AG08396 (cell line): Measurements from ENCODE around the gene CPNE1.
"Not testable (repeated sequence)": the region's sequence is repeated elsewhere in the genome, so short reads cannot be mapped to it uniquely, and the experiment has no call there.

ENCODE experiments used
- DNase-seq: peaks from one replicate; pipeline ENCODE4 v3.0.0; 2012; ENCODE audit warnings: low spot score, mixed read lengths

Gene CPNE1

DNA sequence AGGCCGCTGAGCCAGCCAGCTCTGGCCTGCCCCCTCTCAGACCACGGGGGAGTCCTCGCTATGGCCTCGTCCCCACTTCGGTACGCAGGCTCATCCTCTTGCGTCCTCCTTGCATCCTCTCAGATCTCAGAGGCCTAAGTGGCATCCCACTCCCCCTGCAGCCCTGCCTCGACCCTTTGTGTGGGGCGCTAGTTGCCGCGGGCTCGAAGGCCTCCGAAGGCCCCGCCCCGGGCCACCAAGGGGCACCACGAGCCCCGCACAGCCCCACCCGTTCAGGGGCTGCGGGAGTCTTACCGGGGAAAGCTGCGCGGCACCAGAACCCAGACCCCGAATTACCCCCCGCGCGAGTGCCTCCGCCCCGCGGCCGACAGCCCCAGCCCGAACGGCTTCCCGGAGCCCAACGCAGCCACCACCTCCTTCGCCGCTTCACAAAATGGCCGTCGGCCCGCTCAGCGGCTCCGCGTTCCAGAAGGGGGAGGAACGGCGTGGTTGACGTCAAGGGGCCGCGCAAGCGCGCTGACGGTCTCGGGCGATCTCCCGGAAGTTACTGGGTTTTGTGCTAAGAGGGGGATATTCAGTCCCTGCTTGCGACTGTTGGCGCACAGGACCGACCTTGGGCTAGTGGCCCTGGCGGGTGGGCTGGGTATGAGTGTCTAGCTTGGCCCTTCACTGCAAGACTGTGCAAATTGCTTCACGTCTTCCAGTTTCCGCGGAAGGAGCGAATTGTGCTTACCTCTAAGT, at the start of gene CPNE1, which contains the start of gene RBM12:
Gene CPNE1 (minus strand): TSS at position 435 of the 741 bp plus-strand sequence. CDS start 31,977 bp downstream, outside the sequence.
Gene RBM12 (minus strand): TSS at position 435 of the 741 bp plus-strand sequence. CDS start 9,578 bp downstream, outside the sequence.
- DNase-seq, result peak; percentile 98

DNA sequence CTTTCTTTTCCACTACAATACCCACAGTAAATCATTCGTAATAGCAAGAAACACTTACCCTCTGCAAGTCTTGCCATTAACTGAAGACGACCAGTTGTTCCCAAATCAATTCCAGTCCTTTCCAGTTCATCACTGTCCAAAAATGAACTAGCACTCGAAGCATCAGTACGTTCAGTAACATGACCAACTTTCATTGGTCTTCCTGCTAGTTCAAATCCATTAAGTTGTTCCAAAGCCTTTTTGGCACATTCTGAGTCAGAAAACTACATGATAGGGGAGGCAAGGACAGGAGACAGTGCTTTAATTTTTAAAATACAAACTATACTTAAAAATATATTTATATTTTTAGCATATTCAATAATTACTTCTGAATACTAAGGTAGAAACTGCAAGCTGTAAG, 49.4 kb upstream of the CPNE1 start:
- no peak for DNase-seq

DNA sequence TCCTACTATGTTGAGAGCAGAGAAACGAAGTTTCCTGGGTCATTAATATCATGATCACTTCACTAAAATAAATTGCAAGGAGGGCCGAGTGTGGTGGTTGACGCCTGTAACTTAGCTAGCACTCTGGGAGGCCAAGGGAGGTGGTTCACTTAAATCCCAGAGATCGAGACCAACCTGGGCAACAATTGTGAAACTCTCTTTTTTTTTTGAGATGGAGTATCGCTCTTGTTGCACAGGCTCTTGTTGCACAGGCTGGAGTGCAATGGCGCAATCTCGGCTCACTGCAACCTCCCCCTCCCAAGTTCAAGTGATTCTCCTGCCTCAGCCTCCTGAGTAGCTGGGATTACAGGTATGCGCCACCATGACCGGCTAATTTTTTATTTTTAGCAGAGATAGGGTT, 48.4 kb upstream of the CPNE1 start:
- not testable (repeated sequence) for DNase-seq

DNA sequence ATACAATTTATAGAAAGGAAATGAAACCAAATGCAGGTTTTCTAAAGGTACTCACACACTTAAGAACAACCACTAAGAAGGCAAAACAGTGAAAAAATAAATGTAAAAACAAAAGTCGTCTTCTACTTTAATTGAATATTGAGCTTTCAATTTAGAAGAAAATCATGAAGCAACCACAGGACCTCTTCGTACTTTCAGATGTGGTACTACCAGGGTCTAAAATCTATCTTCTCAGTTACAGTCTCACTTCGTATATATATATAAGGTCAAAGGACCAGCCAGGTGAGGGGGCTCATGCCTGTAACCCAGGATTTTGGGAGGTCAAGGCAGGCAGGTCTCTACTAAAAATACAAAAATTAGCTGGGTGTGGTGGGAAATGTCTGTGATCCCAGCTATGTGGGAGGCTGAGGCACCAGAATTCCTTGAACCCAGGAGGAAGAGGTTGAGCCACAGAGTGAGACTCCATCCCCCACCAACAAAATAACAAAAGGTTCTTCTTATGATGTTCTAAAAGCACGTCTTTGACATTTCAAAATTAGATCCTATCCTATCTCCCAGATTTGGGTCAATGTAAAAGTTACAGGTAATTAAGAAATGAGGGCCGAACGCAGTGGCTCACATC, 47.0 kb upstream of the CPNE1 start:
- no peak for DNase-seq

DNA sequence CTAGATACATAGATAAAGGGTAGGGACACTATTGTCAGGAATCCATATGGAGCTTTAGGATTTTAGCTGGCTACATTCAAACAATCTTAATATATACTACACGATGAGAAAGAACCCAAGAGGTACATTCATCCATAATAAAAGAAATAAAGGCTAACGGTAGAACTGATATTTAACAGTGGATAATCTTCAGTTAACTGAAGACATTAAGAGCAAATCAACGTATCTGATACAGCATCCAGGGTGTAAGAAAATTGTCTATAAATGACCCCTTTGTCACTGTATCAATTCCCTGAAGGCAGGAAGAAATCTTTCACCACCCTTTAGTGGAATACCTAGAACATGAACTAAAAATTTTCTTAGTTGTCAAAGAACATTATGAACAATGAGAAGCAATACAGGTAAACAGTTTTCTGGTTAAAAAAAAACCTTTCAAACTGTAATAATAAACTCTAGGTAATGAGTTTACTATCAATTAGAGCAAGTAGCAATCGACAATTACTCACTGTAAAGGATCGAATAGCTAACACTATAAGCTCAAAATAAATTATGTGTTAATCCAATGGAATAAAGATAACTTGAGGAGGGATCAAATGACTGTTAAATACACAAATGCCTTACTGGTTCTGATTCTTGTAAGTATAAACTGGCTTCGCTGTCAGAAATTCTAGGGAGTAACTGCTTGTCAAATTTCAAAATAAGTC, 46.3 kb upstream of the CPNE1 start:
- no peak for DNase-seq

DNA sequence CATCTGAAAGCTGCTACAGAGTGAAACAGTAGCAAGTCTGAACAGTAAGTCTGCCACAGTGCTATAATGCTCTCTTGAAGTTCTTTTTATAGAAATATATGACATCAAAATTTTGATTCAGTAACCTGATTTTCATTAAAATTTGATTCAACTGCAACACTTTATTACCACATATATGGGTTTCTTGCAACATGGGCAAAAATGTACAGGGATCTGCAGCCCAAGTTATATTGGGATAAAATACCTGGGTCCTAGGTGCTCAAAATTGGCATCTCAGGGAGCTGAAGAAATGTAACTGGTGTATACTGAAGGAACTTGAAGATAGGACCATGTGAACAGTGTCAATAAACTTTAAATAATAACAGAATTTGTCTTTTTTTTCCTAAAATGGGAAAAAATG, 45.3 kb upstream of the CPNE1 start:
- no peak for DNase-seq

DNA sequence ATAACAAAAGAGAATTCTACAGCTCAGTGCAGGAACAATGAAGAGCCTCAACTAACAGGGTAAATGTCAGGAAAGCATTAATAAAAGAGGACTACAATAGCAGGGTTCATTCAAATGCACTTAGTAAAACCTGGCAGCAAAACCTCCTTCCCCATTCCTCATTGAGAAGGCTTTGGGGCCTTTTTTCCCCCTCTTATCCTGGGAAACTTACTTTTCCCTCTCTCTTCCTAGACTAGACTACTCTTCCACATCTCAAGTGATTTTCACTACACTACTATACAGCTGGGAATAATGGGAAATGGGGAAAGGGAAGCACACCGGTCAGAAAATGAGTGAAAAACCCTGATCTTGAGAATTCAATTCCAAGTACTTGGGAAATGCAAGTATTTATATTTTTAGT, 44.6 kb upstream of the CPNE1 start:
- DNase-seq, result no peak

DNA sequence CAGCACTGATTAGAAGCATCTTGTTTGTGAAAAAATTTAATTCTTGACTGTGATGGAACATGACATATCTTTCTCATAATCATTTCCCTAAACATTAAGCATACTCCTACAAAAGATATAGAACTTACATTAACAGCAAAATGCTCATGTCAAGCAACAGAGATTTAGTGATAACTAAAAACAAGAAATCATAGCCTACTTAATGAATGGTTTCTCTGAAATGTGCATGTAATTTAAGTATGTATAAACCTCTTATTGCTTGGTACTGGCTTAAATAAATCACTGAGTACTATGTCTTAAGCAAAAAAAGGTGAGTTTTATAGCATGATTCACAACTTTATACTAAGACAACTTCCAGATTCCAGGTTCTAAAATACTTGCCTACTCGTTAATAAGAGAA, 43.8 kb upstream of the CPNE1 start:
- DNase-seq, result no peak

DNA sequence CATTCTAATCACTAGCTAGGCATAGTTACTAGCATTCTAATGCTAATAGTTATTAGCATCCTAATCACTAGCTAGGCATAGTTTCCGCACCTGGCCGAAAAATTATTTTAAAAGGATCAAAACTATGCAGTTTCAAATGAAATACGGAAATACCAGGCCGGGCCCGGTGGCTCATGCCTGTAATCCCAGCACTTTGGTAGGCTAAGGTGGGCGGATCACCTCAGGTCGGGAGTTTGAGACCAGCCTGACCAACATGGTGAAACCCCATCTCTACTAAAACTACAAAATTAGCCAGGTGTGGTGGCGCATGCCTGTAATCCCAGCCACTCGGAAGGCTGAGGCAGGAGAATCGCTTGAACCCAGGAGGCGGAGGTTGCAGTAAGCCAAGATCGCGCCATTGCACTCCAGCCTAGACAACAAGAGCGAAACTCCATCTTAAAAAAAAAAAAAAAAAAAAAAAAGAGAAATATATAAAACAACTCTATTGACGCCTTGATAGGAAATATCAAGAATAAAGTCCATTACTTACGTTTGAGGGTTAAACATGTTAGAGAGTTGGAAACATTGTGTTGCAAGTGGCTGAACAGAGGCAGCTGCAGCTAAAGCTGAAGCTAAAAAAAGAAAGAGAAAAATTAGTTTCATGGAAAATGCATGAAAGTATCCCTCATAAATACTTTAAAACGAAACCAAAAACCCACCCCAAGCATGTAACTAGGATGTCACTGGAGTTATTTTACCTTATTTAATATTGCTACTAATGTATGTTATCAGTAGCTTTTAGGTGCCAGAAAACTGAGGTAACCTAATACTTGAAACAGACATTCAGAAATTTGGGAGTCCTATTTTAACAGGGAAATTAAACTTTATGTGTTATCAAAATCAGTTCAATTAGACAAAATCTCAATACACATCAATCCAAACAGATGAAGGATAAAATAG, 42.2 kb upstream of the CPNE1 start:
- DNase-seq, result not testable (repeated sequence)

DNA sequence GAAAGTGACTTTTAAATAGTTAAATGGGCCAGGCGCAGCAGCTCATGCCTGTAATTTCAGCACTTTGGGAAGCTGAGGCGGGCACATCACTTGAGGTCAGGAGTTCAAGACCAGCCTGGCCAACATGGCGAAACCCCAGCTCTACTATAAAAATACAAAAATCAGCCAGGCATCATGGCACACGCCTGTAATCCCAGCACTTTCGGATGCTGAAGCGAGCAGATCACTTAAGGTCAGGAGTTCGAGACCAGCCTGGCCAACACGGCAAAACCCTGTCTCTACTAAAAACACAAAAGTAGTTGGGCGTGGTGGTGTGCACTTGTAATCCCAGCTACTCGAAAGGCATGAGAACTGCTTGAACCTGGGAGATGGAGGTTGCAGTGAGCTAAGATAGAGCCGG, 41.2 kb upstream of the CPNE1 start:
- not testable (repeated sequence) for DNase-seq

DNA sequence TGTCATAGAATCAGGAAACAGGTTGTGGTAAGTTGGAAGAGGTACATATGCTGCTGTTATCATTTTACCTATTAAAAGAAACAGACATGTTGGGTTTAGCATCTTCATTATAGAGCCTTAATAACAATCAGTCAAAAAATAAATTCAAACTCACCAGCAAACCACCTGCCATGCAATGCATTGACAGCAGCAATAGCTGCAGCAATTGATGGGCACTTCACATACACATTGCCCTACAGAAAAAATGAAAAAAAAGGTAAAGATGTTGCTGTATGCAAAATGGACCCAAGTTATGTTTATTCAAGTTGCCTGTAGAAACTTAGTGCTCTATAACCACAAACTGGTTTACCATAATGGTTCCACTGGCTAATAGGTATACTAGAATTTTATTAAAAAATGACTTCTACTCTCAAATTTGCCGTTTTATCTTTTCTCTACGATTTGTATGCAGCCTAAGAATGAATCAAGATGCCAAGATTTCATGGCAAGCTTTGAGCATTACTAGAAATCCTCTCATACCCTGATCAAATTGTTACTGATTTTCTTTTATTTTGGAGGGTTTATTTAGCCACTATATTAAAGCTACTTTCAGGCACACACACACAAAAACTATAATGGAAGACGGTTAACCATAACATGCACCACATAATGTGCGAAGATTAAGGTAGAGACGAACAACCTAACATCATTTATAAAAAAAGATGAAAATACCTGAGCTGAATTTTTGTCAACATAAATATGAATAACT, 40.0 kb upstream of the CPNE1 start:
- DNase-seq, result no peak

DNA sequence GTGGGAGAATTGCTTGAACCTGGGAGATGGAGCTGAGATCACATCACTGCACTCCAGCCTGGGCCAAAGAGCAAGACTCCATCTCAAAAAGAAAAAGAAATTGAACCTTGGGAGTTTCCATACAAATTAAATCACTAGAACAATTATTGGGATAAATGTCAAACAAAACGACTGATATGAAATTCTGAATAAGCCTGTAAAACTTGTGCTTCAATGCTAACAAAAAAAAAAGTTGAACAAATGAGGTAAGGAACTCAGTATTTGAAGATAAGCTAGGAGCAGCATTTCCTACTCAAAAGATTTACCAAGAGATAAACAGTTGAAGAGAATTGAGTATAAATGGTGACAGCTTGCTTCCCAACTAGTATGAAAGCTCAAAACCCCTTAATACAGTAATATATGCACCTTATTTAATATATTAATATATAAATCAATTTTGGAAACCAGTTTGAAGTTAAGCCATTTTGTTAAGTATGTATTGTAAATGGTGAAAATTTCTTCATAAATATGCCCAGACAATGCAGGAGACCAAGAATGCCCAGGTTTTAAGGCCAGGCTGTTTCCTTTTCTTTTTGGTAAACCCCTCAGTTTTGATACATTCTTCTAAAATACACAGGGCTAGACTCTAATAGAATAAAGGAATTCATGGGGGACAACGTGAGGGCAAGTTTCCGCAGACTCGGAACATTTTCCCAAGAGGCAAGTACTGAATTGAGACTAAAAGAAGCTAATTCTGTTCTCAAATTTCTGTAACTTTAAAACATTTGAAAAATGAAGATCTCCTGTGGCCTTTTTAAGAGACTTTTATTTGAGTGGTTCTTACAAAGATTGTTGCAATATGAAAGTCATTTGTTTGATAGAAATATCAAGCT, 38.4 kb upstream of the CPNE1 start:
- no peak for DNase-seq

DNA sequence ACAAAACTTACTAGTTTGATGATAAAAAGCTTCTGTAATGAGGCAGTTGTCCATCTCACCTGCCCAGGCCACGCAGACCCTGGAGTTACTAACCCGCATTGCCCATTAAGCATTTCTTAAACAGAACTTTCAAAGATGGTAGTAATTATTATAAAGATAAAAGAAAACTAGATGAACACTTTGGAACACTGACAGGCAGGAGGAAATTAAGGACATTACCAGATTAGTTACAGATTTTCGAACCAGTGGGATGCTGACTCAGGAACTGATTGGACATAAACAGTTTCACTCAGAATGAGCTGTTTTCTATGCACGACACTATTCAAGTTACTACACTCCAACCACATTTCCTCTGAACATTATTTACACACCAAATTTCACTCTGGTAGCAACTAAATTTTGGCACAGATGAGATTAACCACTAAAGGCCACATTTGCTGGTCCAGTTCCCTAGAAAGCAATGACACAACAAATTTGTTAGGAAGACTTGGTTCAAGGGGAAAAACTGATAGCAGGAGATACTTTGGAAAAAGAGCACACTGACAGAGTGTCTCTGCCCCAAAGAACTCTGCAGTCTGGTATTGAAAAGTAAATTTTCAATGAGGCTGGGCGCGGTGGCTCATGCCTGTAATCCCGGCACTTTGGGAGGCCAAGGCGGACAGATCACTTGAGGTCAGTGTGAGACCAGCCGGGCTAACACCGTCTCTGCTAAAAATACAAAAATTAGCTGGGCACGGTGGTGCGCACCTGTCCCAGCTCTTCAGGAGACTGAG, 37.5 kb upstream of the CPNE1 start:
- peak; percentile 56 for DNase-seq

DNA sequence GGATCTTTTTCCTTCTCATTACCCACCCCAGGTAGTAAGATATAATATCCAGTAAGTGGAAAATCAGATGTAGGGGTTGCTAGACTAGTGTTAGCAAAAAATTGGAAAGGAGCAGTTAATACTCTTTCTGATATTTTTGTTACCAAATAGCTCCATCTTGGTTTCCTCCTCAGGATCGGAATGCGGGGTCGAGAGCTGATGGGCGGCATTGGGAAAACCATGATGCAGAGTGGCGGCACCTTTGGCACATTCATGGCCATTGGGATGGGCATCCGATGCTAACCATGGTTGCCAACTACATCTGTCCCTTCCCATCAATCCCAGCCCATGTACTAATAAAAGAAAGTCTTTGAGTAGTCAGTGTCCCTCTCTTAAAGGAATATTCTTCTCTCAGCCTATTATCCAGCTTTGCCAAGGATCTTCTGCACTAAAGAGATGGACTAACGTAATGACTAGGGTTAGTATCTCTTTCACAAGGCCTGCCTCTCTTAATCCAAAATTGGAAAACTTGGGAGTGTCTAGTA, 36.0 kb upstream of the CPNE1 start:
- no peak for DNase-seq

DNA sequence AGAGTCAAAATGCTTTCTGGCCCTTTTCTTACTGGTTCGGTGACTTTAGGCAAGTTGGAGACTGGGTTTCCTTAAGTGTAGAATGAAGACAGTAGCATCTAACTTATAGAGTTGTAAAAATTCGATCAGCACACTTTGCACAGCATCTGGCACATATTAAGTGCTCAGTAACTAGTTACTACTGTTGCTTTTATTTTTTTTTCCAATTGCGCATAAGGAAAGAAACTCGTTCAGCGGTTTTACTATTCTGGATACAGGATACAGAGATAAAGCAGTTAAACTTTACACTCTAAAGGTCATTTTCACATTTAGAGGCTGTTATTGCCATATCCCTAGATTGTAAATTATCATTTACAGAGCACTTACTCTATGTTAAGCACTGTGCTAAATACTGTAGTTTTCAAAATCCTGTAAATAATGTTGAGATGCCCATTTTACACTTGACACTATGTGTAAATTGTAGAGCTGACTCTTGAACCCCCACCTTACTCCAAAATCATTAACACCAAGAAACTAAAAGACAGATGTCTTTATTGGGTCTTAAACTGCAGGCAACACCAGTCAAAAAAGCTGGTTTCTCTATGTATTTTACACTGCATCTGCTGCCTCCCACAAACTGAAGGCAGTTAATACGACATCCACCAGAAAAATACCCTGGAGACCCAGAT, 35.4 kb upstream of the CPNE1 start:
- no peak for DNase-seq

DNA sequence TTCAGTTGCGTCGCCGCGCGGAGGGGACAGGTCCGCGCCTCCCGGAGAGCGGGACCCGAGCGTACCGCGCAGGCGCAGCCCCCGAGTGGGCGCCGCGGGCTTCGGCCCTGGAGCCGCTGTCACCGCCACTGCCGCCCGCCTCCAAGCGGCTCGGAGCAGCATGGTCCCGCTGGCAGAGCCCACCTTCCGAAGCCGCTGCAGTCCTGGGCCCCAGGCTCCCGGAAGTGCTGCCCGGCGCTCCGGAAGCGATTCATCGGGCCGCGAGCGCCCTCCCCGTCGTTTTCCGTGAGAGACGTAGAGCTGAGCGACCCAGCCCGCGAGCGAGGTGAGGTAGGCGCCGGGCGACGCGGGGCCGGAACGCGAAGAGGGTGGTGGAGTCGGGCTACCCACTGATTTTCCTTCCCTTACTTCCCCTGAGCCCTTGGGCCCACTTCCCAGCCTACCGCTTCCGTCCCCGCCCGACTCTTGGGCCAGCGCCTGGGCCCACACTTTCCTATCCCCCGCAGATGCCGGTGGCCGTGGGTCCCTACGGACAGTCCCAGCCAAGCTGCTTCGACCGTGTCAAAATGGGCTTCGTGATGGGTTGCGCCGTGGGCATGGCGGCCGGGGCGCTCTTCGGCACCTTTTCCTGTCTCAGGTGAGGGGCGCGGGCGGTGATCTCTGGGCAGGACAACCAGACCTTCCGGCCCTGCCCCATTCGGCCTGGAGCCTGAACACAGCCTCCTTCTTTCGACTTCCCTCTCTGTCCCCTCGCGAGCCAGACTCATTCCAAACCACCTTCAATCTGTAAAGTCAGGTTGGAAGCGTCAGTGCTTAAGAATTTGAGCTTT, 34.6 kb upstream of the CPNE1 start, which contains the start of the genes NFS1 and ROMO1:
Gene NFS1 (minus strand): TSS at position 226 of the 830 bp plus-strand sequence. CDS start 64 bp downstream, at position 162.
Gene ROMO1 (plus strand): TSS at position 279 of the 830 bp plus-strand sequence. CDS start 228 bp downstream, at position 507.
- DNase-seq, result peak; percentile 93
